Measurements from ENCODE around the gene RBPJL.

- TF ChIP-seq, protein P1, sequence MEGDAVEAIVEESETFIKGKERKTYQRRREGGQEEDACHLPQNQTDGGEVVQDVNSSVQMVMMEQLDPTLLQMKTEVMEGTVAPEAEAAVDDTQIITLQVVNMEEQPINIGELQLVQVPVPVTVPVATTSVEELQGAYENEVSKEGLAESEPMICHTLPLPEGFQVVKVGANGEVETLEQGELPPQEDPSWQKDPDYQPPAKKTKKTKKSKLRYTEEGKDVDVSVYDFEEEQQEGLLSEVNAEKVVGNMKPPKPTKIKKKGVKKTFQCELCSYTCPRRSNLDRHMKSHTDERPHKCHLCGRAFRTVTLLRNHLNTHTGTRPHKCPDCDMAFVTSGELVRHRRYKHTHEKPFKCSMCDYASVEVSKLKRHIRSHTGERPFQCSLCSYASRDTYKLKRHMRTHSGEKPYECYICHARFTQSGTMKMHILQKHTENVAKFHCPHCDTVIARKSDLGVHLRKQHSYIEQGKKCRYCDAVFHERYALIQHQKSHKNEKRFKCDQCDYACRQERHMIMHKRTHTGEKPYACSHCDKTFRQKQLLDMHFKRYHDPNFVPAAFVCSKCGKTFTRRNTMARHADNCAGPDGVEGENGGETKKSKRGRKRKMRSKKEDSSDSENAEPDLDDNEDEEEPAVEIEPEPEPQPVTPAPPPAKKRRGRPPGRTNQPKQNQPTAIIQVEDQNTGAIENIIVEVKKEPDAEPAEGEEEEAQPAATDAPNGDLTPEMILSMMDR (IDR thresholded peaks at IDR 0.05; ENCODE audit: poor library complexity) = peak; percentile 92
- TF ChIP-seq EZH2phosphoT487 (IDR thresholded peaks at IDR 0.05; ENCODE audit: low read depth, severe bottlenecking, unreplicated experiment) = no peak
- no peak for TF ChIP-seq EZH2 (IDR thresholded peaks at IDR 0.05; ENCODE audit: borderline replicate concordance)
Measured at GRCh38 chr20:45290677-45291355, 15.8 kb upstream of the RBPJL start.
